ENCODE results near the gene LILRB5.
A peak's percentile ranks its signal among the peaks of the same experiment; 100 is the strongest.
"Not testable (repeated sequence)": the region's sequence is repeated elsewhere in the genome, so short reads cannot be mapped to it uniquely, and the experiment has no call there.

Gene LILRB5

GRCh38 chr19:54257116-54257480, at the start of gene LILRB5:
TSS of gene LILRB5 (minus strand) at chr19:54257273. CDS start at chr19:54257193, 80 bp downstream.
- DNase-seq (ENCODE audit: low spot score): no peak

- DNase-seq (ENCODE audit: low spot score): no peak
These were observed 48.1 kb upstream of the LILRB5 start for GRCh38 chr19:54305141-54305540.

- DNase-seq (ENCODE audit: low spot score): no peak
These were observed 45.2 kb upstream of the LILRB5 start for GRCh38 chr19:54302257-54302656.

GRCh38 chr19:54299515-54299914, 42.4 kb upstream of the LILRB5 start:
- no peak for DNase-seq (ENCODE audit: low spot score)

- DNase-seq (ENCODE audit: low spot score): no peak
These were observed 42.0 kb upstream of the LILRB5 start for GRCh38 chr19:54299126-54299498.

- DNase-seq (ENCODE audit: low spot score): no peak
These were observed 41.5 kb upstream of the LILRB5 start for GRCh38 chr19:54298357-54299125.

- no peak for DNase-seq (ENCODE audit: low spot score)
These were observed 40.8 kb upstream of the LILRB5 start for GRCh38 chr19:54297759-54298305.

GRCh38 chr19:54294539-54294938, 37.5 kb upstream of the LILRB5 start:
- no peak for DNase-seq (ENCODE audit: low spot score)

- DNase-seq (ENCODE audit: low spot score): not testable (repeated sequence)
These were observed 32.1 kb upstream of the LILRB5 start for GRCh38 chr19:54289160-54289559.

GRCh38 chr19:54287456-54287855, 30.4 kb upstream of the LILRB5 start:
- DNase-seq (ENCODE audit: low spot score): peak; percentile 27

- not testable (repeated sequence) for DNase-seq (ENCODE audit: low spot score)
These were observed 29.2 kb upstream of the LILRB5 start for GRCh38 chr19:54286283-54286682.

- DNase-seq (ENCODE audit: low spot score): not testable (repeated sequence)
These were observed 28.5 kb upstream of the LILRB5 start for GRCh38 chr19:54285427-54286056.

- no peak for DNase-seq (ENCODE audit: low spot score)
These were observed 25.8 kb upstream of the LILRB5 start for GRCh38 chr19:54282686-54283470.

GRCh38 chr19:54281729-54282075, 24.6 kb upstream of the LILRB5 start:
- not testable (repeated sequence) for DNase-seq (ENCODE audit: low spot score)

- no peak for DNase-seq (ENCODE audit: low spot score)
These were observed 24.1 kb upstream of the LILRB5 start, which contains the start of gene LILRB2 for GRCh38 chr19:54281007-54281728. TSS of gene LILRB2 (minus strand) at chr19:54281110. CDS start at chr19:54280496, 614 bp downstream.

GRCh38 chr19:54280441-54280840, 23.4 kb upstream of the LILRB5 start:
- not testable (repeated sequence) for DNase-seq (ENCODE audit: low spot score)

- DNase-seq (ENCODE audit: low spot score): not testable (repeated sequence)
These were observed 23.0 kb upstream of the LILRB5 start for GRCh38 chr19:54280025-54280424.

GRCh38 chr19:54279406-54279962, 22.4 kb upstream of the LILRB5 start:
- DNase-seq (ENCODE audit: low spot score): no peak

GRCh38 chr19:54278571-54279195, 21.6 kb upstream of the LILRB5 start:
- DNase-seq (ENCODE audit: low spot score): not testable (repeated sequence)

GRCh38 chr19:54278056-54278455, 21.0 kb upstream of the LILRB5 start:
- DNase-seq (ENCODE audit: low spot score): not testable (repeated sequence)

GRCh38 chr19:54277111-54277615, 20.1 kb upstream of the LILRB5 start:
- DNase-seq (ENCODE audit: low spot score): not testable (repeated sequence)

Measured in GM03348 (cell line).